Smooth muscle cell (in vitro differentiated cells): ENCODE results near the gene PCSK7. TPM values are rescaled to one million over a fixed set of nuclear protein-coding genes. Genes with fewer than 3 reads are reported as not detected.
A peak's percentile ranks its signal among the peaks of the same experiment; 100 is the strongest.

Experiments
- DNase-seq: peaks from one replicate; lab custom pipeline; 2025; ENCODE audit not compliant: unreplicated experiment; lab: John Stamatoyannopoulos, UW
- H2AFZ ChIP-seq: fragments of 200-600 bp; sonication (generic); 2 replicates; pipeline ENCODE4 v1.6.0; 2016; ENCODE audit warnings: antibody characterized with exemption, low read depth, mild to moderate bottlenecking
- H3F3A ChIP-seq: fragments of 200-600 bp; sonication (generic); 2 replicates; pipeline ENCODE4 v1.6.0; 2017; ENCODE audit warnings: antibody characterized with exemption, low read depth
- H3K27ac ChIP-seq: fragments of 200-600 bp; sonication (generic); 2 replicates; pipeline ENCODE4 v1.5.1; 2016; ENCODE audit warnings: low read depth, mild to moderate bottlenecking
- H3K27me3 ChIP-seq: fragments of 200-600 bp; sonication (generic); 2 replicates; pipeline ENCODE4 v1.6.1; 2016; ENCODE audit warnings: low read depth, mild to moderate bottlenecking
- H3K36me3 ChIP-seq: fragments of 200-600 bp; sonication (generic); 2 replicates; pipeline ENCODE4 v1.5.1; 2016; ENCODE audit warnings: low read depth
- H3K4me1 ChIP-seq: fragments of 200-600 bp; sonication (generic); 2 replicates; pipeline ENCODE4 v1.5.1; 2016; ENCODE audit warnings: low read depth
- H3K4me2 ChIP-seq: fragments of 200-600 bp; sonication (generic); 2 replicates; pipeline ENCODE4 v1.6.0; 2016; ENCODE audit warnings: mild to moderate bottlenecking
- H3K4me3 ChIP-seq: fragments of 200-600 bp; sonication (generic); 2 replicates; pipeline ENCODE4 v1.5.1; 2016; ENCODE audit warnings: mild to moderate bottlenecking
- H3K79me2 ChIP-seq: fragments of 200-600 bp; sonication (generic); 2 replicates; pipeline ENCODE4 v1.6.0; 2016; ENCODE audit warnings: low read depth, mild to moderate bottlenecking
- H3K9ac ChIP-seq: fragments of 200-600 bp; sonication (generic); 2 replicates; pipeline ENCODE4 v1.6.0; 2016; ENCODE audit warnings: low read depth
- H3K9me3 ChIP-seq: fragments of 200-600 bp; sonication (generic); replicated peaks from 2 replicates; pipeline ENCODE4 v1.5.1; 2016; ENCODE audit warnings: low read depth
- H4K20me1 ChIP-seq: fragments of 200-600 bp; sonication (generic); 2 replicates; pipeline ENCODE4 v1.6.0; 2016; ENCODE audit warnings: low read depth
- CTCF ChIP-seq: fragments of 200-600 bp; sonication (generic); IDR thresholded peaks from 2 replicates; pipeline ENCODE4 v1.5.1; 2017; ENCODE audit warnings: borderline replicate concordance, mild to moderate bottlenecking, antibody characterized with exemption; ENCODE audit not compliant: insufficient read depth, poor library complexity, severe bottlenecking
- WGBS: methylation state at CpG from one replicate; pipeline ENCODE4 v1.1.7; 2016; ENCODE audit warnings: low lambda C conversion rate; 5-methylcytosine and 5-hydroxymethylcytosine counted together
- polyA plus RNA-seq: library from polyadenylated mRNA; unstranded; fragments of >200 nt; fragmentation: Nextera tagmentation; extraction: Ambion mirVana; gene quantifications from 2 replicates; pipeline ENCODE4 v1.2.1, GENCODE V29; 2016
- total RNA-seq: library from RNA; depleted of rRNA; stranded (reverse); fragments of >200 nt; gene quantifications from 2 replicates; pipeline ENCODE4 v1.2.3, GENCODE V29; 2014

The PCSK7 gene
- total and polyA plus RNA-seq, 2 experiments from 2014 or later, result 20.8 to 23.5 TPM

- H3F3A ChIP-seq, result peaks cover 43% of the 10 kb centered on the region
- H3K4me1 ChIP-seq, result peaks cover 39% of the 10 kb centered on the region
- peak overlapping the region; percentile 80 for H3K27ac ChIP-seq
- H3K4me2 ChIP-seq, result peak overlapping the region; percentile 63
- no peak for DNase-seq
- H3K79me2 ChIP-seq, result peaks cover 26% of the 10 kb centered on the region
- no peak overlapping the region for H3K4me3 ChIP-seq
- no peak for TF ChIP-seq CTCF
- H3K9ac ChIP-seq, result no peak overlapping the region
- 84% methylated on average over 2 of the region's 2 CpGs for WGBS
- H3K36me3 ChIP-seq, result peaks cover 27% of the 10 kb centered on the region
- no peaks in the 10 kb centered on the region for H3K9me3 ChIP-seq
- H4K20me1 ChIP-seq, result peaks cover 82% of the 10 kb centered on the region
- H3K27me3 ChIP-seq, result no peaks in the 10 kb centered on the region
- no peak overlapping the region for H2AFZ ChIP-seq
These were observed 62.1 kb downstream of the PCSK7 start for GRCh38 chr11:117169736-117170135.

- WGBS, result 97% methylated on average over 1 of the region's 1 CpG
- Histone ChIP-seq H3K27ac (no peak overlapping the region), H3K36me3 (peaks cover 44% of the 10 kb centered on the region)
These were observed 65.4 kb downstream of the PCSK7 start for GRCh38 chr11:117166491-117166890.

GRCh38 chr11:117160826-117161225 is 71.0 kb downstream of the PCSK7 start:
- Histone ChIP-seq H3K9ac (no peak overlapping the region), H3K27ac (peak overlapping the region; percentile 12), H4K20me1 (peaks cover 100% of the 10 kb centered on the region), H3K27me3 (no peaks in the 10 kb centered on the region), H3F3A (peaks cover 3% of the 10 kb centered on the region), H2AFZ (no peak overlapping the region), H3K4me2 (no peak overlapping the region), H3K4me1 (no peaks in the 10 kb centered on the region), H3K79me2 (peaks cover 93% of the 10 kb centered on the region), H3K36me3 (peaks cover 24% of the 10 kb centered on the region), H3K4me3 (no peak overlapping the region), H3K9me3 (no peaks in the 10 kb centered on the region)
- DNase-seq, result no peak
- no peak for TF ChIP-seq CTCF
- 89% methylated on average over 2 of the region's 2 CpGs for WGBS

More at GRCh38 chr11:117166491-117166890, 65.4 kb downstream of the PCSK7 start:
- Histone ChIP-seq H3K27me3 (no peaks in the 10 kb centered on the region), H3F3A (peaks cover 26% of the 10 kb centered on the region), H3K4me3 (no peak overlapping the region), H2AFZ (no peak overlapping the region), H3K4me2 (no peak overlapping the region), H3K4me1 (peaks cover 21% of the 10 kb centered on the region), H4K20me1 (peaks cover 99% of the 10 kb centered on the region), H3K79me2 (peaks cover 56% of the 10 kb centered on the region), H3K9me3 (no peaks in the 10 kb centered on the region), H3K9ac (no peak overlapping the region)
- no peak for TF ChIP-seq CTCF
- DNase-seq, result no peak

- peaks cover 24% of the 10 kb centered on the region for H3K36me3 ChIP-seq
- 95% methylated on average over 2 of the region's 2 CpGs for WGBS
- no peak overlapping the region for H2AFZ ChIP-seq
- H3K79me2 ChIP-seq, result peaks cover 97% of the 10 kb centered on the region
- H4K20me1 ChIP-seq, result peaks cover 100% of the 10 kb centered on the region
- no peak for DNase-seq
- no peak overlapping the region for H3K27ac ChIP-seq
- no peaks in the 10 kb centered on the region for H3K4me1 ChIP-seq
- H3K4me2 ChIP-seq, result no peak overlapping the region
- no peak overlapping the region for H3K9ac ChIP-seq
- H3F3A ChIP-seq, result peaks cover 3% of the 10 kb centered on the region
- H3K4me3 ChIP-seq, result no peak overlapping the region
- no peaks in the 10 kb centered on the region for H3K9me3 ChIP-seq
- no peak for TF ChIP-seq CTCF
- no peaks in the 10 kb centered on the region for H3K27me3 ChIP-seq
These were observed 72.0 kb downstream of the PCSK7 start for GRCh38 chr11:117159892-117160291.
